Suppressor macrophage treated with lipopolysaccharide for 4 hours (primary cell): ENCODE results near the gene HERC2.
"Not testable (repeated sequence)": the region's sequence is repeated elsewhere in the genome, so short reads cannot be mapped to it uniquely, and the experiment has no call there.

Source experiments
- DNase-seq: peaks from one replicate; pipeline ENCODE4 v3.0.0-alpha.2; 2020

The HERC2 gene

GRCh38 chr15:28128031-28128430 lies 193.9 kb downstream of the HERC2 start:
- DNase-seq, result peak; percentile 84

- DNase-seq, result no peak
Observed at GRCh38 chr15:28127036-28127435, 194.9 kb downstream of the HERC2 start.

GRCh38 chr15:28125673-28126651 lies 196.0 kb downstream of the HERC2 start:
- peak; percentile 80 for DNase-seq

DNA sequence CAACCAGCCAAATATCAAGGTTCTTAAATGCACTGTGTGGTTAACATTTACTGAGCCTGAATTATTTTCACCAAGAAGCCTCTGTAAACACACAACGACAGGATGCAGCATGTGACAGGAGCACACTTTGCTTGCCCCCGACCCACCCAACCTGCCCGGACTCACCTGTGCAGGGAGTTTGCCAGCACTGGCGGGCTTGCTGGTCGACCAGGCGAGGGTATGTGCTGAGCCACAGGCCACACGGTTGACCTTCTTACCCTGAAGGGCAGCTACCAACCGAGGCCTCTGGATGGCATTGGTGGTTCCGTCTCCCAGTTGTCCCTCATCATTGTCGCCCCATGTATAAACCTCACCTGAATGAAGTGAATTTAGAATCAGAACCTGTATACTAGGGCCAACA lies 197.1 kb downstream of the HERC2 start:
- DNase-seq, result no peak

DNA sequence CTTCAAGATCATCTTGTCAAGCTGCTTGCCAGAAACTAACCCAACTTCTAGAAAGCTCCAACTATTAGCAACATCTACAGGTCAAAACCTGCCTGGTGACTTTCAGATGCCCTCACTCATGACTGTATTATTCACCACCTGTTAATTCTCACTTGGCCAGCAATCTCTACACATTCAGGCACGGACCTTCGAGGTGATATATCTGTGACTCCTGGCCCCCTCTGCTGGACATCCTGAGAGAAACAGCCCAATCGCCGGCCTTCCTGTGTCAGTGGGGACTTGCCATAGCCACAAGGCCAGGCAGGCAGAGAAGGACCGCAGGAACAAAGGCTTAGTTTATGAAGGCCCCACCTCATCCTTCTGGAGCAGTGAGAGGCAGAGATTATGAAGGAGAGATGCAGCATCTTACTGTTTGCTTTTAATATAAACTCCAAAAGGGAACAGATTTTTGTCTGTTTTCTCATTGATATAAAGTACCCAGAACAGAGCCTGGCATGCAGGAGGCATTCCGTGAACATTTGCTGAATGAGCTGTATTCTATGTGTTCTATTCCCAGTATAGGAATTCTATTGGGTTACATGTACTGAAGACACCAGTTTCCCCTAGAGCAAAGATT lies 198.5 kb downstream of the HERC2 start:
- peak; percentile 66 for DNase-seq

DNA sequence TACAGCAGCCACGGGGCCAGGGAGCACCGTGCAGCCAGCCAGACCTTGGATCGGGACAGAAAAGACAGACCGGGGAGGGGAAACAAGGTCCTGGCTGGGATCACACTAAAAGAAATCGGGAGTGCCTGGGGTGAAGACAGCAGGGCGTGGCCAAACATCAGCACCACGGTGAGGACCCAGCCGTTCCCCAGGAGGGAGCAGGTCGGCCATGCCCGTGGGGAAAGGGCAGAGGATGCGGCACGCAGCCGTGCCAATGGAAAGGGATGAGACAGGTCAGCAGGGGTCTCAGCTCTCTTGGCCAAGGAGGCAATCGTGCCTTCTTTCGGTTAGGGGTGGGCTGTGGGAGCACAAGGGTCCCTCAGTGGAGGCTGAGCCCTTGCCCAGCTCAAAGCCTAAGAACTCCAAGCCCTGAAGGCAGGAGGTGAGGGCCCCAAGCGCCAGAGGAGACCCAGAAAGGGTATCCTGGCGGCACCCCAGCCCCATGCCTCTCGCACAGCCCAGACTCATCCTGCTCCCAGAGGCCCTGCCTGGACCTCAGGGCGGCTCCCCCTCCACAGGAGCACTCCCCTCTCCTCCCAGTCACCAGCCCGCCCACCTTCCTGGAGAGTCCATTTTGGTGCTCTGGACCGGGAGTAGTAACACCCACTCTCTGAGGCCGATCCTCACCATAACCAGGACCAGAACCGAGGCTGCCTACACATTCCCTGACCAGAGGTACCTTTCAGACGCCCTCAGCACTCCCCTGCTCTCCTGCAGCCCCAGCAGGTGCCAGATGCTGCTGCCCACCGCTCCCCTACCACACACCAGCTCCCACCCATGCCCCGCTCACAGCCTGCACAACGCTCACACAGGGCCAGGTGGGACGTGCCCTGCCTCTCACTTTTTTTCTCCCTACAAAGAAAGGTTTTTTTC lies 199.7 kb downstream of the HERC2 start:
- no peak for DNase-seq

- DNase-seq, result not testable (repeated sequence)
Observed at GRCh38 chr15:28121577-28121976, 200.4 kb downstream of the HERC2 start.

- DNase-seq, result no peak
Observed at GRCh38 chr15:28120359-28120640, 201.7 kb downstream of the HERC2 start.

GRCh38 chr15:28118531-28118930 lies 203.4 kb downstream of the HERC2 start:
- no peak for DNase-seq

- DNase-seq, result no peak
Observed at GRCh38 chr15:28118083-28118482, 203.9 kb downstream of the HERC2 start.

- DNase-seq, result no peak
Observed at GRCh38 chr15:28117432-28117990, 204.5 kb downstream of the HERC2 start.

DNA sequence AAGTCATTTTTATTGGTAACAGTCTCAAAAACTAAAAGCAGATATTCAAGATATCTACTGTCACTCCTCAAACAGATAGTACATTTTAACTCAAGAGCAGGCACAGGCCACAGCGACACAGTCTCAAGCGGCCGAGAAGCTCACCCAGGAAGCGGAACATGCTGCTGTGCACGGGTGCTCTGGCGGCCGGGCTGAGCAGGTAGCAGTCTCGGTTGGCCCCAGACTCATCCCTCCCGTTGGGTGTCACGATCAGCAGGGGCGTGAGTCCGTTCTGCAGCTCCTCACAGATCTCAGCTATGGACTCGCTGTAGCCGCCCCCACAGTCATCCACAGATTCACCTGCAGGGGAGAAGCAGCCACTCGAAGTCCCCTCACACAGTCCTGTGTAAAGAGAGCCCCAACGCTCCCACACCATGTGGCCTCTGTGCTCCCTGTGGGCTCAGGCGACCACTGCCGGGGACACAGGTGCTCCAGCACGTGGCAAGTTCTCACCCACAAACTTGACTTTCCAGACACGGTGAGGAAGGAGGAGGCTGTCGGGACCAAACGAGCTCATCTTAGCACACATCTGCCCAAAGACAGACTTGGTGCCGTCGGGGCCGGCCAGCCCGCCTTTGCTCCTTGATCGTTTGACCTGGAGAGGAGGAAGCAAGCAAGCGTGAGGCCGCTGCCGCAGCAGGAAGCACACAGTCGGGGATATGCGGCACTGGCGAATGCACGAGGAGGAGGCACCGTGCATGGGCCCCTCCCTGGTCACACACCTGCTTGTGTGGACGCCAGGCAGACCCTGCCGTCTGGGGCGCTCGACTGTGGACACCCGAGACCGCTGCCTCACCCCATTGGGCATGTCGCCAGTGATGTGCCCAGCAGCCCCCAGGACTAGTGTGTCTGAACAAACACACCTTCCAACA lies 205.2 kb downstream of the HERC2 start:
- no peak for DNase-seq

GRCh38 chr15:28115871-28116270 lies 206.1 kb downstream of the HERC2 start:
- DNase-seq, result no peak

DNA sequence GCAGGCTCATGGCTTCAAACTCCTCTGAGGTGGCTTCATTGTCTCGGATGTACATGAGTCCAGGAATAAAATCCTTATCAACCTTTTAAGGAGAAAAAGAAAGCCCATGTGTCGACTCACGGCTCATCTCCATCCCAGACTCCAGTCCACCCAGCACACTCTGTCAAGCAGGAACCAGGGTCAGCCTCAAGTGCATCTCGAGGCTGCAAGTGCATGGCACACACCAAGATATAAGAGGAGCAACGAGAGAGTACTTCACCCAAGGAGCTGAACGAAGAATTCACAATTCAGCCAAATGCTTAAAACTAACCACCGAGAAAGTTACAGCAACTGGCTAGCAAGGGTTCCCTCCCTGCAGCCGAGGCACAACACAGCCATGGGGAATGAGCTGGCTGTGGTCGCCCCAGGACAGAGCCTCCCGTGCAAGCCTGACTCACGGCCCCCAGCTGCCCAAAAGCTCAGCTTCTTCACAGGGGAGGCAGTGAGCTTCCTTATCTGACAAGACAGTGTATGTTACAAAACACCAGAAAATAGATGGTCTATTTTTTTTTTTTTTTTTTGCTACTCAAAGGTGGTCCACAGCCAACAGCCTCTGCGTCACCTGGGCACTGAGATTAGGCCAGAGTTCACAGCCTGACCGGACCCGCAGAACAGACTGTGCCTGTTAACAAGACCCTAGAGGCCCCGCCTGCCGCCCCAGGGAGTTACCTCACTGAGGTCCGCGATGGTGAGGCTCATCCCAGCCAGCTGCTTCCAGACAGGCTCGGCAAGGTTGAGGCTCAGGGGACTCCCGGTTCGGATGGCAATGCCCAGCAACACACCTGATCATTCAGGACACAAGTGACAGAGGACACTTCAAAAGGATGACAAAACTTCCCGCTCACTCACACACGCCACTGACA lies 207.0 kb downstream of the HERC2 start:
- no peak for DNase-seq

- no peak for DNase-seq
Observed at GRCh38 chr15:28114114-28114455, 207.9 kb downstream of the HERC2 start.

GRCh38 chr15:28113394-28114113 lies 208.4 kb downstream of the HERC2 start:
- no peak for DNase-seq

GRCh38 chr15:28112962-28113361 lies 209.0 kb downstream of the HERC2 start:
- no peak for DNase-seq

DNA sequence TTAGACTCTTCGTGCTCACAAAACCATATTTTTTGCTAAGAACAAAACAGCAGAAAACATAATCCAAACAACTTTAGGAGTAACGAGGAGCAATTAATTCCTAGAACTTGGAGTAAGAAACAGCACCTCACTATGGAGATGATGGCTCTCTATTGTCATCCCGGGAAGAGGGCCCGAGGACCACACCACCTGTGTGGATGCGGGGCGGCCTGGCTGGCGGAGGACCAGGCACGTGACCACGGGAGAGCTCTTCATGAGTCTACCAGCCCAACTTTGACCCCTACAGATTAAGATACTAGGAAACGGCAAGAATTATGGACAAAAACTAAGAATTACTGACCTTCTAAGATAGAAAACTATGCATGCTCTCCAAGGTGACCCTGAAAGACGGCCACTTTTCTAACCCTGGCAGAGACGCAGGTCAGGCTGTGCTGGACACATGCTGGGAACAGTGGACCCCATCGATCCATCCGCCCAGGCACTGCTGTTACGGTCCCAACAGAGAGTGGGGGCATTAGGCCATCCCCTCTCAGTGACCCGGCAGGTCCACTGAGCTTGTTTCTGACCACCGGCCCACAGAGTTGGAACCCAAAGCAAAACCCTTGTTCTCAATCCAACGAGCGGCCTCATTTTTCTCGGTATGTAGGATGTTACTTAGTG lies 209.7 kb downstream of the HERC2 start:
- no peak for DNase-seq

GRCh38 chr15:28111543-28111942 lies 210.4 kb downstream of the HERC2 start:
- no peak for DNase-seq

DNA sequence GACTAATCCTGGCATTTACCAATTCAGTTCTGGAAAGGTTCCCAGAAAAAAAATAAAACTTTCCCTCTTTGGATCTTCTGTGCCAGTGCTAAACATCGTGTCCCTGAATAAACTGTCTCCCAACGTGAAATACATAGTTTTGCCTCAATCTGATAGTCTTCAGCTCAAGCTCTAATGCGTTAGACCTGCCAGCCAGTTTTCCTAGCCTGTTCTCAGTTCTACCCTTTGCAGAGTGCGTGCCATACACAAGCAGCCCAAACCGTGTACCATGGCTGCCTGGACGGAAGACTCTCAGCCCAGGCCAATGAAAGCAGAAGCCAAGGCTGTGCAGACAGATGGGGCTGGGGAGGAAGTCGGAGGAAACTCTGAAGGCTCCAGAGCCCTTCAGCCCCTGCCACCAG lies 211.5 kb downstream of the HERC2 start:
- DNase-seq, result no peak
